OCI-LY7 (cell line): ENCODE measurements around the gene MAP3K6.

ENCODE experiments used
- EZH2phosphoT487 ChIP-seq: fragments of 200-600 bp; sonication (generic); IDR thresholded peaks from 2 replicates; pipeline ENCODE4 v1.6.1; 2018; ENCODE audit warnings: low read depth, borderline replicate concordance, mild to moderate bottlenecking, mixed run types, antibody characterized with exemption, low read length, moderate library complexity, mixed read lengths
- TF ChIP-seq, protein P1 (sequence below): fragments of 200-600 bp; sonication (generic); conservative IDR thresholded peaks from 2 replicates; pipeline ENCODE4 v1.5.1; 2014; ENCODE audit warnings: mild to moderate bottlenecking, antibody characterized with exemption, low read length, moderate library complexity, mixed read lengths

DNA sequence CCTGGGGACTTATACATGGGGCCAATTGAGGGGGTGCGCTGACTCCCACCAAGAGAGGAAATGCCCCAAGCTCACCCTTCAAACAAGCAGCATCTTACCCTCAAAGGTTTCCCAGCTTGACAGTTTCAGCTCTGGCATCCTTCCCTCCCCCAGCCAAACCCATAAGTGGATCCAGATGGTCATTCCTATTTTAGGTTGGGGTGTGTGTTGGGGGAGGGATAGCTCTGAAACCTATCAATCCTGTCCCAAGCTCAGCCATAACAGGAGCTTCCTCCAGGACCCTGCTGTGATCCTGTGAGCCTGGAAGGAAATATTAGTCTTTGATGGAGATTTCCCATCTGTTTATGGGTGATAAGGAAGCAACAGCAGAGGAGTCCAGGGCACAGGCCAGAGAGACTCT lies 48.2 kb downstream of the MAP3K6 start:
- TF ChIP-seq, protein P1, sequence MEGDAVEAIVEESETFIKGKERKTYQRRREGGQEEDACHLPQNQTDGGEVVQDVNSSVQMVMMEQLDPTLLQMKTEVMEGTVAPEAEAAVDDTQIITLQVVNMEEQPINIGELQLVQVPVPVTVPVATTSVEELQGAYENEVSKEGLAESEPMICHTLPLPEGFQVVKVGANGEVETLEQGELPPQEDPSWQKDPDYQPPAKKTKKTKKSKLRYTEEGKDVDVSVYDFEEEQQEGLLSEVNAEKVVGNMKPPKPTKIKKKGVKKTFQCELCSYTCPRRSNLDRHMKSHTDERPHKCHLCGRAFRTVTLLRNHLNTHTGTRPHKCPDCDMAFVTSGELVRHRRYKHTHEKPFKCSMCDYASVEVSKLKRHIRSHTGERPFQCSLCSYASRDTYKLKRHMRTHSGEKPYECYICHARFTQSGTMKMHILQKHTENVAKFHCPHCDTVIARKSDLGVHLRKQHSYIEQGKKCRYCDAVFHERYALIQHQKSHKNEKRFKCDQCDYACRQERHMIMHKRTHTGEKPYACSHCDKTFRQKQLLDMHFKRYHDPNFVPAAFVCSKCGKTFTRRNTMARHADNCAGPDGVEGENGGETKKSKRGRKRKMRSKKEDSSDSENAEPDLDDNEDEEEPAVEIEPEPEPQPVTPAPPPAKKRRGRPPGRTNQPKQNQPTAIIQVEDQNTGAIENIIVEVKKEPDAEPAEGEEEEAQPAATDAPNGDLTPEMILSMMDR: no peak
- no peak for TF ChIP-seq EZH2phosphoT487
